T-cell (primary cell): Measurements from ENCODE around the gene BATF3. TPM values are rescaled to one million over a fixed set of nuclear protein-coding genes. Genes with fewer than 3 reads are reported as not detected.
"Not testable (repeated sequence)": the region's sequence is repeated elsewhere in the genome, so short reads cannot be mapped to it uniquely, and the experiment has no call there.

Source experiments
- ATAC-seq, 4 experiments: fragments of 200-7000 bp in 3 of 4; fragments of 150-1000 bp in 1 of 4; cut with Tn5 transposase; replicated peaks in 1 of 4; 1 replicate in 3 of 4; 2 replicates in 1 of 4; pipeline ENCODE4 v1.10.0; 2021; ENCODE audit warnings: moderate library complexity in 3 of 4, mild to moderate bottlenecking in 2 of 4, moderate number of reproducible peaks in 1 of 4
- CTCF ChIA-PET, 2 donors: fragments of 300-600 bp; sonication (Branson Sonifier 250); formaldehyde crosslinking; loops; one replicate each; lab custom pipeline; 2022; ENCODE audit warnings: antibody characterized with exemption in 2 of 2; lab: Charles Lee
- POLR2A ChIA-PET, 2 donors: fragments of 300-600 bp; sonication (Branson Sonifier 250); formaldehyde crosslinking; loops; one replicate each; lab custom pipeline; 2022; ENCODE audit warnings: antibody characterized with exemption in 2 of 2; lab: Charles Lee
- DNase-seq, 35 experiments: peaks; one replicate each; pipeline versions ENCODE4 v3.0.0 to v3.0.0-alpha.2; 2013 to 2023
- H3K27ac ChIP-seq: one replicate; pipeline ENCODE4 v1.5.1; 2013; ENCODE audit warnings: low read length
- H3K27me3 ChIP-seq, 2 experiments: replicated peaks in 1 of 2; 1 replicate in 1 of 2; 2 replicates in 1 of 2; pipeline versions ENCODE4 v1.6.1 to v1.7.0; 2013; ENCODE audit warnings: low read length in 1 of 2, mixed read lengths in 1 of 2; ENCODE audit not compliant: control insufficient read depth in 2 of 2, insufficient read depth in 2 of 2; ENCODE audit errors: extremely low read depth in 1 of 2
- H3K36me3 ChIP-seq, 2 donors: 1 replicate in 1 of 2; 2 replicates in 1 of 2; pipeline versions ENCODE4 v1.6.1 to v1.7.0; 2013; ENCODE audit warnings: low read length in 1 of 2; ENCODE audit not compliant: control insufficient read depth in 2 of 2, insufficient read depth in 1 of 2; ENCODE audit errors: extremely low read depth in 1 of 2
- H3K4me1 ChIP-seq, 2 experiments: 1 replicate in 1 of 2; 2 replicates in 1 of 2; pipeline versions ENCODE4 v1.6.1 to v1.7.0; 2013; ENCODE audit warnings: low read length in 2 of 2, mixed read lengths in 1 of 2; ENCODE audit not compliant: insufficient read depth in 2 of 2, control insufficient read depth in 1 of 2; ENCODE audit errors: extremely low read depth in 1 of 2
- H3K4me3 ChIP-seq, 2 donors: 1 replicate in 1 of 2; 2 replicates in 1 of 2; pipeline versions ENCODE4 v1.5.1 to v1.7.0; 2013; ENCODE audit warnings: mild to moderate bottlenecking in 2 of 2, low read length in 1 of 2, moderate library complexity in 1 of 2; ENCODE audit not compliant: control insufficient read depth in 1 of 2; ENCODE audit errors: extremely low read depth in 1 of 2
- H3K9me3 ChIP-seq: 2 replicates; pipeline ENCODE4 v1.7.0; 2013
- H3K27ac Mint-ChIP-seq, 2 donors: one replicate each; pipeline ENCODE4 v1.8.0; 2020 to 2021; ENCODE audit warnings: mild to moderate bottlenecking in 2 of 2, mixed read lengths in 2 of 2
- H3K27me3 Mint-ChIP-seq, 2 donors: one replicate each; pipeline ENCODE4 v1.8.0; 2021 to 2022; ENCODE audit warnings: mixed read lengths in 2 of 2
- H3K36me3 Mint-ChIP-seq: one replicate; pipeline ENCODE4 v1.8.0; 2021; ENCODE audit warnings: mixed read lengths
- H3K4me1 Mint-ChIP-seq, 3 donors: one replicate each; pipeline ENCODE4 v1.8.0; 2020 to 2022; ENCODE audit warnings: mixed read lengths in 3 of 3, mild to moderate bottlenecking in 1 of 3
- H3K4me3 Mint-ChIP-seq, 3 donors: one replicate each; pipeline ENCODE4 v1.8.0; 2020 to 2022; ENCODE audit warnings: mild to moderate bottlenecking in 3 of 3, mixed read lengths in 3 of 3, moderate library complexity in 3 of 3
- H3K9me3 Mint-ChIP-seq, 3 donors: one replicate each; pipeline ENCODE4 v1.8.0; 2020 to 2022; ENCODE audit warnings: mixed read lengths in 3 of 3
- WGBS: methylation state at CpG from one replicate; pipeline ENCODE4 v1.1.5; 2013; ENCODE audit warnings: missing lambda C conversion rate; ENCODE audit not compliant: insufficient coverage; 5-methylcytosine and 5-hydroxymethylcytosine counted together
- total RNA-seq, 35 experiments: library from RNA in 6 of 35; stranded (reverse) in 6 of 35; fragments of 120-200 nt in 1 of 35; gene quantifications; one replicate each; pipeline versions ENCODE4 v1.2.1 to v1.2.4 and lab custom pipeline; 2013 to 2026

BATF3 gene
- total RNA-seq, 5 donors from 2014 or later (not counting 1 experiment from before 2014, with no cell fraction given) = 0.30 to 3.2 (median 2.1) TPM

DNA sequence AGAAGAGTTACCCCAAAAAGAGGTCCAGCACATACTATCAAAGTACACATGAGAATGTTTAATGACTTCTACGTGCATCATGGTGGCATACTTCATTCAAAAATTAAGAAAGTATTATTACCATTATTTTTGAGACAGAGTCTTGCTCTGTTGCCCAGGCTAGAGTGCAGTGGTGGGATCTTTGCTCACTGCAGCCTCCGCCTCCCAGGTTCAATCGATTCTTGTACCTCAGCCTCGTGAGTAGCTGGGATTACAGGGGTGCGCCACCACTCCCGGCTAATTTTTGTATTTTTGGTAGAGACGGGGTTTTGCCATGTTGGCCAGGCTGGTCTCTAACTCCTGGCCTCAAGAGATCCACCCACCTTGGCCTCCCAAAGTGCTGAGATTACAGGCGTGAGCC is 12.3 kb upstream of the BATF3 start:
- DNase-seq, H3K4me1 ChIP-seq, H3K27ac Mint-ChIP-seq, H3K36me3 ChIP-seq, H3K27me3 Mint-ChIP-seq, H3K9me3 ChIP-seq, H3K27ac ChIP-seq, CTCF ChIA-PET, H3K4me3 Mint-ChIP-seq, H3K4me1 Mint-ChIP-seq, H3K27me3 ChIP-seq, H3K4me3 ChIP-seq, H3K36me3 Mint-ChIP-seq, H3K9me3 Mint-ChIP-seq, POLR2A ChIA-PET, ATAC-seq: not testable (repeated sequence)
- 80% methylated on average over 1 of the region's 8 CpGs for WGBS

DNA sequence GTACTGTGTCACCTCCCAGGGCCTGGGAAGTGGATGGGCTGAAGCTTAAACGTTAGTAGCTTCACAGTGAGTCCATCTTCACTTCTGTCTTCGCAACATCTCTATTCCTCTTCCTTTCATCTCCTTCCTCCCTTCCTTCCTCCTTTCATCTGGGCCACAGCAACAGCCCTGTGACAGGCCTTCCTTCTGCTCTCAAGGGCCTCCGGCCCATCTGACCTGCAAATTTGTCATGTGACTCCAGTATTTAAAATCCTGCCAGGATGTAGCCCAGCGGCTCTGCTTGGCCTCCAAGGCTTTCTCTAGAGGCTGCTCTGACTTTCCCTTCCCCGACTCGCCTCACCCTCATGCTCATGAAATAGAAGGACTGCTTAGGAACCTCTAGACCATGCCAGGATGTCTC is 10.9 kb upstream of the BATF3 start:
- Histone ChIP-seq H3K4me1 (no peaks in the 10 kb centered on the region), H3K9me3 (no peaks in the 10 kb centered on the region), H3K27ac (no peak overlapping the region), H3K36me3 (no peaks in the 10 kb centered on the region), H3K4me3 (no peak overlapping the region), H3K27me3 (no peaks in the 10 kb centered on the region)
- DNase-seq (no peak), ATAC-seq (no peak)
- ChIA-PET CTCF (interaction anchor here in 1 of 2 donors (0.7 kb wide), 1 partner anchor 180 kb away, joined by 3 read pairs; no protein-coding TSS in a partner anchor), POLR2A (no interaction called here)
- no peaks in the 10 kb centered on the region for H3K4me1 Mint-ChIP-seq
- H3K9me3 Mint-ChIP-seq = no peaks in the 10 kb centered on the region
- 79% methylated on average over 4 of the region's 6 CpGs for WGBS
- peaks cover 0 to 1% of the 10 kb centered on the region in 2 donors for H3K27me3 Mint-ChIP-seq
- H3K36me3 Mint-ChIP-seq = no peaks in the 10 kb centered on the region
- no peak overlapping the region for H3K4me3 Mint-ChIP-seq
- no peak overlapping the region for H3K27ac Mint-ChIP-seq

DNA sequence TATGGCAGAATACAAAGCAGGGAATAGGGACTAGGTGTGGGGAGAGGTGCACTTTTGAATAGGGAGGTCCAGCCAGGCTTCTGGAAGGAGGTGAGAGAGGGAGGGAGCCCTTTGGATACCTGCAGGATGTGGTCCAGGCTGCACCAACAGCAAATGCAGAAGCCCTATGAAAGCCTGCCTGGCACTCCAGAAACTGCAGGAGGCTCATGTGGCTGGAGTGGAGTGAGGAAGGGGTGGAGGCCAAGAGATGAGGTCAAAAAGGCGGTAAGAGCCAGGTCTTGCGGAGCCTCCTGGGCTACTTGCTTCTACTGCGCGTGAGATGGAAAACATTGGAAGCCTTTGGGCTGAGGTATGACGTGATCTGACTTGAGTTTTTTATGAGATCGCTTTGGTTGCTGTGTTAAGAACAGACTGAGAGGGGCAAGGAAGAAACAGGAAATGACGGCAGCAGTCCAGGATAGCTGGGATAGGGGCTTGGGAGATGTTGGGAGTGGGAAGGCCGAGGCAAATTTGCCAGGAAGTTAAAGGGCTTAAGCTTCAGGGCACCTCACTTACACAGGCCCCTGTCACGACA is 4.4 kb upstream of the BATF3 start:
- 86% methylated on average over 8 of the region's 9 CpGs for WGBS
- Mint-ChIP-seq H3K36me3 (no peaks in the 10 kb centered on the region), H3K4me3 (no peak overlapping the region), H3K4me1 (peaks cover 20 to 30% (median 30%) of the 10 kb centered on the region in 3 donors), H3K9me3 (no peaks in the 10 kb centered on the region), H3K27ac (peak overlapping the region; percentile 4 to 84), H3K27me3 (no peaks in the 10 kb centered on the region)
- H3K27me3 ChIP-seq = no peaks in the 10 kb centered on the region
- H3K36me3 ChIP-seq = no peaks in the 10 kb centered on the region
- H3K4me3 ChIP-seq = no peak overlapping the region
- DNase-seq (no peak), ATAC-seq (no peak)
- POLR2A ChIA-PET = interaction anchor here in 1 of 2 donors (0.6 kb wide), 1 partner anchor 349 kb away, joined by 3 read pairs; no protein-coding TSS in a partner anchor
- CTCF ChIA-PET = no interaction called here
- H3K27ac ChIP-seq = no peak overlapping the region
- H3K9me3 ChIP-seq = no peaks in the 10 kb centered on the region
- peaks cover 0 to 21% of the 10 kb centered on the region in 2 experiments for H3K4me1 ChIP-seq

DNA sequence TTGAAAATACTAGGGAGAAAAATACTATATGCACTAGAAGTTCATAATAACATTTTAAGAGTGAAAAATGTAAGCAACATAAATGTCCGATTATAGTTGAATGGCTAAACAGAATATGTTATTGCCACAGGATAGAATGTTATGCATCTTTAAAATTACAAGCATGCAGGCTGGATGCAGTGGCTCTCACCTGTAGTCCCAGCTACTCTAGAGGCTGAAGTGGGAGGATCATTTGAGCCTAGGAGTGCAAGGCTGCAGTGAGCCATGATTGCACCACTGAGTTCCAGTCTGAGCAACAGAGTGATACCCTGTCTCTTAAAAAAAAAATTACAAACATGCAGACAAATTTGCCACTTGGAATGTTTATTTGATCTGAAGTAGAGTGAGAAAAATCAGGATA is 3.0 kb upstream of the BATF3 start:
- H3K4me3 ChIP-seq = no peak overlapping the region
- ATAC-seq (no peak), DNase-seq (peak in 1 of 35 experiments; percentile 19)
- H3K4me3 Mint-ChIP-seq = no peak overlapping the region
- no peaks in the 10 kb centered on the region for H3K27me3 Mint-ChIP-seq
- peaks cover 32 to 43% (median 42%) of the 10 kb centered on the region in 3 donors for H3K4me1 Mint-ChIP-seq
- no peak overlapping the region for H3K27ac ChIP-seq
- no peaks in the 10 kb centered on the region for H3K36me3 ChIP-seq
- no CpG with 5 or more reads among the region's 1 CpG for WGBS
- no peaks in the 10 kb centered on the region for H3K9me3 ChIP-seq
- ChIA-PET POLR2A (no interaction called here), CTCF (no interaction called here)
- H3K36me3 Mint-ChIP-seq = no peaks in the 10 kb centered on the region
- peak overlapping the region; percentile 71 to 84 for H3K27ac Mint-ChIP-seq
- no peaks in the 10 kb centered on the region for H3K9me3 Mint-ChIP-seq
- H3K4me1 ChIP-seq = peaks cover 12 to 30% of the 10 kb centered on the region in 2 experiments
- H3K27me3 ChIP-seq = no peaks in the 10 kb centered on the region

DNA sequence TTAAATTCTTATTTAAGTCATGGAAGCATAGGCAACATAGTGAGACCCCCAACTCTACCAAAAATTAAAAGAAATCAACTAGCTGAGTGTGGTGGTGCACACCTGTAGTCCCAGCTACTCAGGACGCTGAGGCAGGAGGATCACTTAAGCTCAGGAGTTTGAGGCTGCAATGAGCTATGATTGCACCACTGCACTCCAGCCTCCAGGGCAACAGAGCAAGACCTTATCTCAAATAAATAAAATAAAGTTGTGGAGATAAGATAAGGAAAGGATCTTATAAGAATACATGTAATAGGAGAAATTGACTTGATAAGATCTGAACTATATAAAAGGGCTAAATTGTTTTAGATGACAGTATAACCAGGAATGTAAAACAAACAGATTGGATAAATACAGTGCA is 2.3 kb upstream of the BATF3 start:
- peak overlapping the region; percentile 70 to 72 for H3K27ac Mint-ChIP-seq
- H3K36me3 Mint-ChIP-seq = no peaks in the 10 kb centered on the region
- DNase-seq (peak in 1 of 35 experiments; percentile 22), ATAC-seq (no peak)
- Histone ChIP-seq H3K27ac (no peak overlapping the region), H3K9me3 (no peaks in the 10 kb centered on the region), H3K36me3 (no peaks in the 10 kb centered on the region), H3K27me3 (peaks cover 0 to 5% of the 10 kb centered on the region in 2 experiments), H3K4me1 (peaks cover 13 to 35% of the 10 kb centered on the region in 2 experiments), H3K4me3 (no peak overlapping the region)
- CTCF ChIA-PET = interaction anchor here (0.6 to 1.8 kb wide), 5 partner anchors 37 to 474 kb away, joined by 3 to 4 read pairs (median 3); no protein-coding TSS in a partner anchor
- POLR2A ChIA-PET = interaction anchor here in 1 of 2 donors (0.6 to 0.9 kb wide), 2 partner anchors 89 to 1612 kb away, joined by 3 to 4 read pairs; no protein-coding TSS in a partner anchor
- H3K9me3 Mint-ChIP-seq = no peaks in the 10 kb centered on the region
- peak overlapping the region in 1 of 3 donors; percentile 83 for H3K4me3 Mint-ChIP-seq
- peaks cover 34 to 50% (median 46%) of the 10 kb centered on the region in 3 donors for H3K4me1 Mint-ChIP-seq
- H3K27me3 Mint-ChIP-seq = no peaks in the 10 kb centered on the region
- WGBS = no CpG with 5 or more reads among the region's 1 CpG

DNA sequence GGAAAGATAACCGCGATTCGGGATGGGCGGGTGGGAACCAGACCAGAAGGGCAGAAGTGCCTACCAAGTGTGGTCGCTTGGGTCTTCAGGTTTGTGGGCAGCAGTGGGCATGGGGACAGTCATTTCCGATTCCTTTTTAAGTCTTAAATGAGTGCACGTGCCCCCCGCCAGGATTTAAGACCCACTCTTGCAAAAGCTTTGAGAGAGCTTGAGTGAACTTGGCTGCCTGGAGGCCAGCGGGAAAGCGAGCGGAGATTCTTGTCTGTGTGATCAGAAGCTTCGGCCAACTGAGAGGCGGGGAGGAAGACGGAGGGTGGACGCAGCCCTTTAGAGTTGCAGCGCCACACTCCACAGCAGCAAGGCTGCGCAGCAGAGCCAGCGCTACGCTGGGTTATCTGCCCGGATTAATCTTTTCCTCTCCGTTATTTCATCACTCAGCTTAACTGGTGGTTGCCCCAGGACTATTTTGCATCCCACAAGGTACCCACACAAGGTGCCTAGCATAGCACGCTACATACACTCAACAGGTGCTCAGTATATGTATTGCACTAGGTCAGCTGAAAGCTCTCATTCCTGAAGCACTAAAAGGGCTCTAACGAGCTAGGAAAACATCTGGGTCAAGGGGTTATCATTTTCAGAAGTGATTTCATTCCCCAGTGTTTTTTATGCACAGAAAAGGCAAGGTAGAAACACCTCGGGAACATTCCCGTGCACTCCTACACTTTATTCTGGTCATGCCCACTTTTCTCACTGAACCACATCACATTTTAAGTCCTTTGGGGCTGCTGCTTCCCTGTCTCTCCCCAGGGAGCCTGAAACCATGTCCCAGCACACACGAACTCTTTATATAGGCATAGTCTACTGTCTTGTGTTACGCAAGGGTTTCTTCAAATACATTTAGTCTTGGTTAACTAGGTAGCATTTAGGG is 1.5 kb upstream of the BATF3 start:
- peaks cover 37 to 55% (median 51%) of the 10 kb centered on the region in 3 donors for H3K4me1 Mint-ChIP-seq
- ATAC-seq (peak in 3 of 4 experiments; percentile 15 to 30 (median 18)), DNase-seq (peak in 9 of 35 experiments; percentile 2 to 48 (median 8))

More for the DNA sequence above, 1.5 kb upstream of the BATF3 start:
- Histone ChIP-seq H3K27ac (peak overlapping the region; percentile 44), H3K4me3 (peak overlapping the region; percentile 32 to 64), H3K4me1 (peaks cover 13 to 37% of the 10 kb centered on the region in 2 experiments), H3K9me3 (no peaks in the 10 kb centered on the region), H3K27me3 (peaks cover 0 to 5% of the 10 kb centered on the region in 2 experiments), H3K36me3 (no peaks in the 10 kb centered on the region)
- peaks cover 0 to 3% of the 10 kb centered on the region in 2 donors for H3K27me3 Mint-ChIP-seq
- ChIA-PET CTCF (interaction anchor here (0.6 to 1.8 kb wide), 7 partner anchors 17 to 473 kb away, joined by 3 to 4 read pairs (median 3); no protein-coding TSS in a partner anchor), POLR2A (interaction anchor here (0.6 to 0.9 kb wide), 3 partner anchors 90 to 1612 kb away, joined by 3 to 4 read pairs (median 3); no protein-coding TSS in a partner anchor)
- H3K4me3 Mint-ChIP-seq = peak overlapping the region; percentile 78 to 83 (median 80)
- no peaks in the 10 kb centered on the region for H3K9me3 Mint-ChIP-seq
- no peaks in the 10 kb centered on the region for H3K36me3 Mint-ChIP-seq
- WGBS = 4% methylated on average over 23 of the region's 27 CpGs
- peak overlapping the region; percentile 77 for H3K27ac Mint-ChIP-seq
